ENCODE measurements around the gene RNF207. TPM values are rescaled to one million over a fixed set of nuclear protein-coding genes. Genes with fewer than 3 reads are reported as not detected.
"Not testable (repeated sequence)": the region's sequence is repeated elsewhere in the genome, so short reads cannot be mapped to it uniquely, and the experiment has no call there.

The RNF207 gene
- total RNA-seq, 1 experiment from 2014 or later = 4.9 TPM

DNA sequence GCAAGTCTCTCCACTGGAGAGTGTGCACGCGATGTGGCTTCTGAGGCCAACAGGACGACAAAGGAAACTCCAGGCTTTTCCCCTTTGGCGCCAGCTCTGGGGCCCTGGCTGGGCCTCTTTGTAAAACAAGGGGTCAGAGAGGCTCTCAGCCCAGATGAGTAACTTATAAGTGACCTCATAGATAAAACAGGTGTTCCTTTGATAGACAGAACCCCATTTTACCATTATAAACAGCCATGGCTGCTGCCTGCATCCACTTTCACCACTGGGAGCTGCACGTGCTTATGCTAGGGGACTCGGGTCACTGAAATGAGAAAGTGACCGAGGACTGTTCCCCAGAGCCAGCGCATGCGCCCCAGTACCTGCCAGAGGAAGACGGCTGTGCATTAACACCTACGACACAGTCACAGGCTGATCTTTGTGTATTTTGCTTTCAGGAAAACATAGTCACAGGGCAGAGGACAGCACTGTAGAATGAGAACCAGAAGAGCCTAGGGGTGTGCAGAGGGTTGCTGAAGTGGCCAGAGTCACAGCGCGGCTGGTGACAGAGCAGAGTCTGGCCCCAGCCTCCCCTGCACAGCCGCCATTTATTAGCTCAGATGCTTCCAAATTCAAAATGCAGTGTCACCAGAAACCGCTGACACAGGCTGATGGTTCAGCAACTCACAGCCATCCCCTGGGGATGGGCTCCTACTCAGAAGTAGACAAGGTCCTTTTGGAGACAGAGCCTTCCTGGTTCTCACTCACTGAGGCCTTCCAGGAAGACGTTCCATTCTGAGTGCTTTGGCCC, 12.7 kb downstream of the RNF207 start:
- H3K23me2 ChIP-seq (ENCODE audit: insufficient read length, low read depth, low read length, poor library complexity, severe bottlenecking) = no peaks in the 10 kb centered on the region
- no peak overlapping the region for H3T11ph ChIP-seq (ENCODE audit: low read length)
- no peak overlapping the region for H2BK15ac ChIP-seq (ENCODE audit: low read depth, low read length)
- H4K5ac ChIP-seq (ENCODE audit: insufficient read length, low read depth, low read length) = no peak overlapping the region
- Mint-ChIP-seq H3K36me3 (ENCODE audit: insufficient read depth in 1 of 3, low read depth in 3 of 3) (peaks cover 8 to 29% (median 16%) of the 10 kb centered on the region in 3 experiments; a peak in 6 of 7 replicates), H3K9me3 (no peaks in the 10 kb centered on the region), H3K4me3 (no peak overlapping the region), H3K27me3 (ENCODE audit: low read depth) (peaks cover 9% of the 10 kb centered on the region), H3K27ac (peak overlapping the region in 2 of 3 experiments; percentile 37 to 53; a peak in 3 of 7 replicates), H3K4me1 (peaks cover 2 to 6% of the 10 kb centered on the region in 2 experiments; a peak in 2 of 4 replicates)
- no peak overlapping the region for H3K9ac ChIP-seq (ENCODE audit: extremely low read depth, insufficient read length, low read length)
- H2BK20ac ChIP-seq (ENCODE audit: low read depth, low read length, poor library complexity, severe bottlenecking) = no peak overlapping the region
- no peak overlapping the region for H3K4ac ChIP-seq (ENCODE audit: low read depth, low read length)
- H3K27ac ChIP-seq (ENCODE audit: insufficient read length, low read depth, low read length) = no peak overlapping the region
- H3K23ac ChIP-seq (ENCODE audit: insufficient read length, low read depth, low read length) = no peak overlapping the region
- no peaks in the 10 kb centered on the region for H3K79me2 ChIP-seq (ENCODE audit: insufficient read depth, low read length)
- no peak overlapping the region for H4K91ac ChIP-seq (ENCODE audit: insufficient read length, low read depth, low read length)
- no peak overlapping the region for H3K56ac ChIP-seq (ENCODE audit: insufficient read length, low read depth, low read length)
- no peak for TF ChIP-seq CTCF (conservative IDR thresholded peaks at IDR 0.05)
- no peak for DNase-seq
- H4K20me1 ChIP-seq (ENCODE audit: control insufficient read depth, insufficient read depth, insufficient read length) = no peaks in the 10 kb centered on the region
- H3K14ac ChIP-seq (ENCODE audit: insufficient read depth, low read length) = peak overlapping the region; percentile 8; the same call in 1 of the 2 replicates
- H3K9me3 ChIP-seq (ENCODE audit: control insufficient read depth, low read depth, low read length) = no peaks in the 10 kb centered on the region
- H3K4me2 ChIP-seq (ENCODE audit: insufficient read depth, insufficient read length, low read length) = no peak overlapping the region
- no peak overlapping the region for H2BK5ac ChIP-seq (ENCODE audit: insufficient read length, low read length)
- H4K8ac ChIP-seq (replicated peaks; ENCODE audit: insufficient read length, low read depth, low read length) = no peak overlapping the region
- H3K4me1 ChIP-seq (ENCODE audit: insufficient read depth, low read length) = no peaks in the 10 kb centered on the region
- H3K18ac ChIP-seq (ENCODE audit: insufficient read length, low read depth, low read length) = no peak overlapping the region
- no peak overlapping the region for H2AK5ac ChIP-seq (ENCODE audit: insufficient read length, low read length)
- no peak overlapping the region for H2BK12ac ChIP-seq (ENCODE audit: insufficient read length, low read depth, low read length)
- no peaks in the 10 kb centered on the region for H3K27me3 ChIP-seq (ENCODE audit: insufficient read depth, low read length)
- H3K79me1 ChIP-seq (ENCODE audit: insufficient read depth, low read depth, low read length, poor library complexity, severe bottlenecking) = no peaks in the 10 kb centered on the region
- H2BK120ac ChIP-seq (ENCODE audit: low read depth, low read length, poor library complexity, severe bottlenecking) = no peak overlapping the region
- no peak overlapping the region for H2AFZ ChIP-seq (ENCODE audit: low read length)
- WGBS (ENCODE audit: extremely low coverage, insufficient read length, low lambda C conversion rate) = no CpG with 5 or more reads among the region's 16 CpGs

DNA sequence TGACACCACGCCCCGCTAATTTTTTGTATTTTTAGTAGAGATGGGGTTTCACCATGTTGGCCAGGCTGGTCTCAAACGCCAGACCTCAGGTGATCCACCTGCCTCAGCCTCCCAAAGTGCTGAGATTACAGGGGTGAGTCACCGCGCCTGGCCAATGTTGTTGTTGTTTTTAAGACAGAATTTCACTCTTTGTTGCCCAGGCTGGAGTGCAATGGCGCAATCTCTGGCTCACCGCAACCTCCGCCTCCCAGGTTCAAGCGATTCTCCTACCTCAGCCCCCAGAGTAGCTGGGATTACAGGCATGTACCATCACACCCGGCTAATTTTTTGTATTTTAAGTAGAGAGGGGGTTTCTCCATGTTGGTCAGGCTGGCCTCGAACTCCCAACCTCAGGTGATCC, 13.7 kb downstream of the RNF207 start:
- H3K4me1 Mint-ChIP-seq; H4K8ac ChIP-seq (replicated peaks; ENCODE audit: insufficient read length, low read depth, low read length); H3K4me3 Mint-ChIP-seq; H3K18ac ChIP-seq (ENCODE audit: insufficient read length, low read depth, low read length); H3K4me2 ChIP-seq (ENCODE audit: insufficient read depth, insufficient read length, low read length); H2BK15ac ChIP-seq (ENCODE audit: low read depth, low read length); H3K27ac ChIP-seq (ENCODE audit: insufficient read length, low read depth, low read length); H3K4ac ChIP-seq (ENCODE audit: low read depth, low read length); H2BK5ac ChIP-seq (ENCODE audit: insufficient read length, low read length); H2AK5ac ChIP-seq (ENCODE audit: insufficient read length, low read length); H2BK12ac ChIP-seq (ENCODE audit: insufficient read length, low read depth, low read length); H3K27me3 Mint-ChIP-seq (ENCODE audit: low read depth); H3K9me3 ChIP-seq (ENCODE audit: control insufficient read depth, low read depth, low read length); H4K5ac ChIP-seq (ENCODE audit: insufficient read length, low read depth, low read length); H3K23ac ChIP-seq (ENCODE audit: insufficient read length, low read depth, low read length); H3K23me2 ChIP-seq (ENCODE audit: insufficient read length, low read depth, low read length, poor library complexity, severe bottlenecking); H3T11ph ChIP-seq (ENCODE audit: low read length); H3K27ac Mint-ChIP-seq; H3K79me1 ChIP-seq (ENCODE audit: insufficient read depth, low read depth, low read length, poor library complexity, severe bottlenecking); H3K4me1 ChIP-seq (ENCODE audit: insufficient read depth, low read length); DNase-seq; H3K9ac ChIP-seq (ENCODE audit: extremely low read depth, insufficient read length, low read length); H2BK120ac ChIP-seq (ENCODE audit: low read depth, low read length, poor library complexity, severe bottlenecking); H3K14ac ChIP-seq (ENCODE audit: insufficient read depth, low read length); H2AFZ ChIP-seq (ENCODE audit: low read length); H3K27me3 ChIP-seq (ENCODE audit: insufficient read depth, low read length); H4K91ac ChIP-seq (ENCODE audit: insufficient read length, low read depth, low read length); H3K79me2 ChIP-seq (ENCODE audit: insufficient read depth, low read length); H3K56ac ChIP-seq (ENCODE audit: insufficient read length, low read depth, low read length); H4K20me1 ChIP-seq (ENCODE audit: control insufficient read depth, insufficient read depth, insufficient read length); H2BK20ac ChIP-seq (ENCODE audit: low read depth, low read length, poor library complexity, severe bottlenecking); H3K9me3 Mint-ChIP-seq: not testable (repeated sequence)
- H3K36me3 Mint-ChIP-seq (ENCODE audit: insufficient read depth in 1 of 3, low read depth in 3 of 3) = peaks cover 16 to 40% (median 27%) of the 10 kb centered on the region in 3 experiments; a peak in 6 of 7 replicates
- no CpG with 5 or more reads among the region's 11 CpGs for WGBS (ENCODE audit: extremely low coverage, insufficient read length, low lambda C conversion rate)
